ENCODE data around the gene C16orf82.
"Not testable (repeated sequence)": the region's sequence is repeated elsewhere in the genome, so short reads cannot be mapped to it uniquely, and the experiment has no call there.

The C16orf82 gene

DNA sequence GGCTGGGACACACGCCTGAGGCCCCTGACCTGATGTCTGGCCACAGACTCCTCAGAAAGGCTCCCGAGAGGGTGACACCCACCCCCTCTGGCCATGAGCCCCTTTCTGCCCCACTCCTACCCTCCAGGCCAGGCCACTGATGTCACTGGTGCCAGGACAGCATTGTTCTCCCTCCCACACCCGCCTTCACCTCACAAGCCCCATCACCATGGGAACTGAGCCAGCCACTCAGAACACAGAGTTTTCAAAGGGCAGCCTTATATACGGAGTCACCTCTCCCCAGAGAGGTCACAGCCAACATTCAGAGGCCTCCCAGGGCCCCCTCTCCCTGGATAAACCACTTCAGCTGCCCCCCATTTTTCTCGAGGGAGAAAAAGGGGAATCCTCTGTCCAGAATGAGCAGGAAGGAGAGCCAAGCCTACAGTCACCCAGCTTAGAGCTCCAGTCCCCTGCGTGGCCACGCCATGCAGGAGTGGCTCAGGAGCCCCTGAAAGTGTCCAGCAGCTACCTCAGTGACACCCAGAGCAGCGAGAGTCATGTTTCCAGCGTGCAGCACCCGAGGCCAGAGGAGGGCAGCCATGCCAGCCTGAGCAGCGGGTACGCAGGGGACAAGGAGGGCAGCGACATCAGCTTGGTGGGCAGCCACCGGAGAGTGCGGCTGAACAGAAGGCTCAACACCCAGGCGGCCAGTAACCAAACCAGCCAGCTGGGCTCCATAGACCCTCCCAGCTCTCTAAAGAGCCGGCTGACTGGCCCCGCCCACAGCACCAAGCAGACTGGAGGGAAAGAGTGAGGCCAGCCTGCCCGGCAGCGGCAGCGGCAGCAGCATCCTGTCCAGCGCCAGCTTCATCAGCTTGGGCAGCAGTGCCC, at the start of gene C16orf82:
C16orf82 (plus strand) TSS at position 260 of the 870 bp plus-strand sequence.
- DNase-seq: no peak

DNA sequence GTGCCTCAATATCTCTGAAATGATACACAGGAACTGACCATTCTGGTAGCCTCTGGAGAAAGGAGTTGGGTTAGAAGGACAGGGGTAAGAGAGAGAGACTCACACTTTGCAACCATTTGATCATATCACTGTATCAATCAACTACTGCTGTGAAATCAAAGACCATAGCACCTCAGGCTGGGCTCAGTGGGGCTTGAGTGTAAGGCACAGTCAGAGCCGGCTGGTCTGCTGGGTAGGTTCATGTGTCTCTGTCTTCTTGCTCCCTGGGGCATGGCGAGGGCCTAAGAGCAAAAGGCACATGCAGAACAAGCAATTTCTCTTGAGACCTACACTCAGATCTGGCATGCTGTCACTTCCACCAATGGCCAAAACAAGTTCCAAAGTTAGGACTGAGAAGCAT, 46.7 kb upstream of the C16orf82 start:
- DNase-seq: no peak

DNA sequence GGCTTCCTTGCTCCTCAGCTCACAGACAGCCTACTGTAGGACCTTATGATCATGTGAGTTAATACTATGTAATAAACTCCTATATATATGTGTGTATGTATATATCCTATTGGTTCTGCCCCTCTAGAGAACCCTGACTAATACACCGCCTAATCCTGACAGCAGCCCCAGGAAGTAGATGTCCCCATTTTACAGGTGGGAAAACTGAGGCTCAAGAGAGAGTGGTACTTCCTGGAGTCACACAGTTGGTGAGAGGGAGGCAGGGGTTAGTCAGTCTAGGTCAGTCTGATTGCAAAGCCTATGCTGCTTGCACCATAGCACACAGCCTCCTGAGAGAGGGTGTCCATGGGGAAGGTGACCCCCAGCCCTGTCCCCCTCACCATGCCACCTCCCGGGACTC, 42.7 kb upstream of the C16orf82 start:
- no peak for DNase-seq

DNA sequence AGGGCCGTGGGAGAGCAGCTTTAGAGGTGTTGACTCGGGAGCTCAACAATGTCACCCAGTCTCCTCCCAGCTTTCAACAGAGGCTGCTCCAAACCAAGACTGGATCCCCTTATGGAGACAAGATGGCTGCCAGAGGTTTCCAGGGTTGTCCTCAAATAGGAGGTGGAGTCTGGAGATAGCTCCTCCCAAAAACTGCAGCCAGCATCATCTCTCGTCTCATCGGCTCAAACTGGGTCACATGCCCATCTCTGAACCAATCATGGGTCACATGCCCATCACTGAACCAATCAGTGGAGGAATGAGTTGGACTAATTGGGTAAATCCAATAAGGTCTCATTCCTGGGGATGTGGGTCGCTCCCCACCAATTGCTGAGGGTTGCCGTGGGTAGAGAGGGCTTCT, 41.1 kb upstream of the C16orf82 start:
- DNase-seq: no peak

DNA sequence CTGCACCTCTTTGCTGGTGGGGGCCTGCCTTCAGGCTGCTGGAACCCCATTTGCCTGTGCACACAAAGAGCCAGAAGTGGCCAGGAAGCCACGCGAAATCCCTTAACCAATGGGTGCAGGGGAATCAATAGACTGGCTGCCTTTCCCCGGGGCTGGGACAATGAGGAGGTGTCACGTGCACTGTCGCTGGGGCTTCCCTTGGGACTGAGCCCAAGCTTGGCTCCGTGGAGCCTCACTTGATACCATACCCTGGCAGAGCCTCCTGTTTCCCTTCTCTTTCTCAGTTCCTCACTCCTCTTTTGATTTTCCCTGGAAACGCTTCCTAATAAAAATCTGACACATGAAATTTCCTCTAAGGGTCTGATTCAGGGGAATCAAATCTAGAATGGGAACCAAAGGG, 38.8 kb upstream of the C16orf82 start:
- DNase-seq: no peak

DNA sequence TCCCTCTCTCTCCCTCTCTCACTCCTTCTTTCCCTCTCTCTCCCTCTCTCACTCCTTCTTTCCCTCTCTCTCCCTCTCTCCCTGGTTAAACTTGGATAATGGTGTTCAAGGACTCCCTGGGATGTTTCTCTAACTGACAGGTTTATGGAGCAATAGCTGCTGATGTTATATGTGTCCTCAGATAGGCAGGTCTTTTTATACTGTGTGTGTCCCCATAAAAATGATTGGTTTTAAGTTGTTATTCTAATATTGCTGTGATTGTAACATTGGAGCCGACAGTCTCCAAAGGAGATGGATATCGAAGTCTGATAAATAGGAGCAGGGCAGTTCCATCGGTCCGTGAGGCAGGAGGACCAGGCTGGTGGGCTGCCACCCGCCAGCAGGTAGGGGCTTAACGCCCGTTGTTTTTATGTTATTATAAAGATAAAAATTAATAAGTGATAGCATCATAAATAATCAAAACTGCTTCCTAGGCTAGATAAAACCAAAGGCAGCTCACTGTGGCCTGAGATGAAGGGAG, 38.1 kb upstream of the C16orf82 start:
- DNase-seq: no peak

DNA sequence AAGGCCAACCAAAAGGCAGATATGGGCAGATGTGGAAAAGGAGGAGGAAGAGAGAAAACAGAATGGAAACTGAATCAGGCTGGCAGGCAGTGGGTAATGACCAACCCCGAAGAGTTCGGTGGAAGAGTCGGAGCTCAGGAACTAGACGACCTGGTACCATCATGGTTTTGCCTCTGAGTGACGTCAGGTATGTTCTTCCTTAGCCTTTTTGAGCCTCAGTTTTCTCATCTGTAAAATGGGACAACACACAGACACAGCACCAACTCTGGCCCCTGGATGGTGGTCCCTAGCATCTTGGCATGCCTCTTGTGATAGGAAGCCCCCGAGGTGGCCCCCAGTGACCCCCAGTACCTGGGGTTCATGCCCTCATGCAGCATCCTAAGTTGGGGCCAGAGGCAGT, 37.2 kb upstream of the C16orf82 start:
- DNase-seq: no peak

DNA sequence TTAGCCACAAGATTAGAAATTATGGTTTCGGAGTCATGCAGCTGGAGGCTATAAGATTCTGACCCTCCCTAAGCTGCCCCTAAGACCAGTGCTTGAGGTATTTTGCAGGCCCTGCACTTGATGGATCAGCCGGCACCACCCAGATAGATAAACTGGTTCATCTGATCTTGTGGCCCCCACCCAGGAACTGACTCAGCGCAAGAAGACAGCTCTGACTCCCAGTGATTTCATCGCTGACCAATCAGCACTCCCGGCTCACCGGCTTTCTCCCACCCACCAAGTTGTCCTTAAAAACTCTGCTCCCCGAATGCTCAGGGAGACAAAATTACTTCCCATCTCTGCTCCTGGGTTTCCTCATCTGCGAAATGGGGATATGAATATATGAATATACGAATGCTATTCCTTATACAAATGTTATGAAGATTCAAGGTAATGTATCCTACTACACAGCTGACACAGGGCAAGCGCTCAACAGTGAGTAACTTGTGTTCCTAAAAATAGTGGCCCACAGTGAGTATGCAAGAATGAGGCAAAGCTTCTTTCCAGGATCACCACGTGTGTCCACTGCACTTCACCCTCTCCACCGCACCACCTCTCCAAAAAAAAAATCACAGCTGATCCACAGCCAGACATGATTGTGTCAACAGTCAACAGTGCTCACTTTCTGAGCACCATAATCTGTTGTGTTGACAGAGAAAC, 33.3 kb upstream of the C16orf82 start:
- DNase-seq: no peak

DNA sequence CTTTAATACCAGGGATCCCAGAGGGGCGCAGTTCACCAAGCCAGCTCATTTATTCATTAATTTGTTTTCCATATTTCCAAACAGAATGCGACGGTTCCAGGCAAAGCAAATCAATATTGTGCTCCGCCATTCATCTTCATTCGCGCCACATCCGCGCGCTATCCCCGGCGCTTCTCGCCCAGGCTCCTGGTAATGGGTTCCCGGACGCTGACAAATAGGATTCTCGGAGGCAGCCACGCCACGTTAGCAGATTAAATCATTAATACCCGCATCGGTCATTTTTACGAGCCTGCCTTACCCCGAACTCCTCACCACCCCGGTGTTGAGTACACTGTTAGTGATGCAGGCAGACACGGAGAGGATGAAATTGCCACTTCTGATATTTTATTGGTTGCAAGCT, 26.0 kb upstream of the C16orf82 start:
- no peak for DNase-seq

DNA sequence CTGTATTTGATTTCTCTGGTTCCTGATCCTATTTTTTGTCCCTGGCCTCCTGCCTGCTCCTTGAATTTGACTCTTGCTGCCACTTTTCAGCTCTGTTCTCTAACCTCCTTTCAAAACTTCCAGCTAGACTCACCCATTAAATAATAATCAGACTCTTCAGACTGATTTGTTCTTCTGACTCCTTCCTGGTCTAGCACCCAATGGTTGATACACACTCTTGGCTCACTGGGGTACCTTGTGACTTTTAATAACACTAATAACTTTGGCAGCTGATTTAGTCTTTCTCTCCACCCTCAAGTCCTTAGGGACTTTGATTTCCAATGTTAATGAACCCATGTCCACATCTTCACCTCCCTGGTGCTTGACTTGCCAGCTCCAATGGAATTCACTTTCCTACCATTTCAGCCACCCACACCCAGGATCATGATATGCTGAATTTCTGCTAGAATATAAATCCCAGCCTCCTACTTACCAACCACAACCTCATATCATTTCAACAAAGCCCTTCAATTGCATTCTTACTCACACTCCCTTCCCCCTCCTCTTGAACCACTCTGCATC, 19.7 kb upstream of the C16orf82 start:
- DNase-seq: no peak

DNA sequence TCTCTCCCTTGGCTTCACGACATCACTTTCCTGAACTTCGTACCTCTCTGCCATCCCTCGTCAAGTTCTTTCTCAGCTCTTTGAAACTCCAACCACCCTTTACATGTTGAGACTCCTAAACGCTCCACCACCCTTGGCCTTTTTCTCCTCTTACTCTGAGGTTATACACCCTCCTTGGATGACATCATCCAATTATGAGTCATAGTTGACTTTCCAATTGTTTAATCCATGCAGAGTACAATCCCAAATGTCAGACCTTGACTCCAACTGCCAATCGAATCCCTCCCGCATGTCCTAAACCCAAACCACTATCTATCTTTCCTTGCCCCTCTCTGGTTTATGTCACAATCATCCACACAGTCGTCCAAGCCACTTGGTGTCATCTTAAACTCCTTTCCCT, 18.4 kb upstream of the C16orf82 start:
- no peak for DNase-seq

DNA sequence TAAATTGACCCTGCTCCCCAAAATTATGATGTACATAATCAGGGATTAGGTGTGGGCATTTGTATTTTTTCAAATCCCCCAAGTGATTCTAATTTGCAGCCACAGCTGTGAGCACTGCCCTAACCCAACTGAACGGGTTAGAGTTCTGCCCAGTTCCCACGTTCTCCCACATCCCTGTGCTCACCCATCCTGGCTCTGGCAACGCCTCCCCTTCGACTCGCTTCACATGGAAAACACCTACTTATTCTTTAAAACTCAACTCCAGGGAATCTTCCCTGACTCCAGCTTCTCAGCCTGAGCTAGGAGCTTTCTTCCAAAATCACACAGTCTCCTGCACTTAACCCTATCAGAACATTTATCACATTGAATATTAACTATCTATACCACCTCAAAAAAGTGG, 17.6 kb upstream of the C16orf82 start:
- no peak for DNase-seq

DNA sequence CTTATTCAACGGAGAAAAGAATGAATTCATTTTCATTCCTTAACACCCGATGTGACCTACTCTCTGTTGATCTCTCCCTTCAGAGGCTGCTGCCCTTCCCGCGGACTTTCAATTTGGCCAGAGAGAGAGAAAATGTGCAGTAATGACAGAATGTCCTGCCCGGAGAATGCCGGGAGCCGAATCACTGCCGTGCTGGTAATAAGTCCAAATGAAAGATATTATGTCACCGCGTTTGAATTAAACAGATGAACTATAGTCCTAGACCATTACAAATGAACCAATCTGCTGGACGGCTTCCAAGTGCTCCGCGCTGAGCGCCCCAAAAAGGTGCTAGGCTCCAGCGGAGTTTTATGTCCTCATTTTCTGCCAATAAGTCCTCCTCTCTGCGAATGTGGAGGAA, 14.7 kb upstream of the C16orf82 start:
- no peak for DNase-seq

DNA sequence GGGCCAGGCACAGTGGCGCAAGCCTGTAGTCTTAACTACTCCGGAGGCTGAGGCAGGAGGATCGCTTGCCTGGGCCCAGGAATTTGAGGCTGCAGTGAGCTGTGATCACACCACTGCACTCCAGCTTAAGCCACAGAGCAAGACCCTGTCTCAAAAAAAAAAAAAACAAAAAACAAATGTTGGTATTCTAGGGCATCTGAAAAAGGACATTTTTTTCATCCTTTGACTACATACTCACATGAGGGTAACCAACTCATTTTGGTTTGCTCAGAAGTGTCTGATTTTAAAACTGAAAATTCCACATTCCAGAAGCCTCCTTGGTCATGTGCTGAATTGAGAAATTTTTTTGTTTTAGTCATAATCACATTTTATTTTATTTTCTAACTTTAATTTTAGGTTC, 12.7 kb upstream of the C16orf82 start:
- no peak for DNase-seq

DNA sequence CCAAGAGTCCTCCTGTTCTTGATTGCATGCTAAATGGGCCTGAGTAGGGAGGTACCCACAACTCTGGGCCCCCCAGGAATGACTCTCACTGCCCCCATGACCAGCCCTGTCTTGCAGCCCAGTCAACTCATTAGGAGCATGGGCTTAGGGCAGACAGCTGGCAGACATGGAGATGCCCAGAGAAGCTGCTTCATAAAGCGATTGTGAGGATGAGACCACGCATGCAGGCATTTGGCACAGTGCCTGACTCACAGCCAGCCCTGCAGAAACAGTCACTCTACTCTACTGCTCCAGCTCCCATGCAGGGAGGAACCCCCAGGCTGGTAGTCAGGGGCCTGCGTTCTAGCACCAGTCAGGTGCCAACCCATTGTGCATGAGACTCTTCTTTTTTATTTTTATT, 8.4 kb upstream of the C16orf82 start:
- DNase-seq: no peak

DNA sequence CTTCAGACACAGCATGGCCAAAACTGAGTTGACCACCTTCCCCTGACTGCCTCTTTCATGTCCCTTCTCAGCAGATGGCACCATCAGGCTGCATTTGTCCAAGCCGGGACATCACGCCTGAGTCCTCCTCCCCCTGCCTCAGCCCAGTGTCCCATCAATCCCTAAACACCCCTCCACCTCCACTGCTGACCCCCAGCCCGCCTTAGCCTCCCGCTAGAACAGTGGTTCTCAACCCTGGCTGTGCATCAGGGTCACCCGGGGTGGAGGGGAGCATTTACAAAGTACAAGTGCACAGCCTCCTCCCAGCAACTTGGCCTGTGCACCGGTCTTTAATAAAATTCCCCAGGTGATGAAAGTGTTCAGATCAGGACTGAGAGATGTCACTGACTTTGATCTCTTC, 4.0 kb downstream of the C16orf82 start:
- no peak for DNase-seq

DNA sequence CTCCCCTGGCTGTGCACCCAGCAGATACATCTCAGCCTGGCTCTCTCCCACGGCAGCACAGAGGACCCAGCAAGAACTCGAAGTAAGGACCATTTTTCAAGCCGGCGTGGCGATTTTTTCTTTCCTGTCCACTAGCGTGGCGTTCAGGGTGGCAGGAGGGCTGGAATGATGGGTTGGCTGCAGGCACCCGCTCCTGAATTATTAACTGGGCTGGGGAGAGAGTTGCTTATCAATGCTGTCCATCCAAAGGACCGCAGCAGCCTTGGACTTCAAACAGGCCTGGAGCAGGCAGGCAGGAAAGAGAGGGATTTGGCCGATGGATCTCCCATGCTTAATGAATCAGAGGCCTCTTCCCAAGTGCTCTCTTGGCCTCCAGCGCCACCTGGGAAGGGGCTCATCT, 7.0 kb downstream of the C16orf82 start:
- DNase-seq: no peak

DNA sequence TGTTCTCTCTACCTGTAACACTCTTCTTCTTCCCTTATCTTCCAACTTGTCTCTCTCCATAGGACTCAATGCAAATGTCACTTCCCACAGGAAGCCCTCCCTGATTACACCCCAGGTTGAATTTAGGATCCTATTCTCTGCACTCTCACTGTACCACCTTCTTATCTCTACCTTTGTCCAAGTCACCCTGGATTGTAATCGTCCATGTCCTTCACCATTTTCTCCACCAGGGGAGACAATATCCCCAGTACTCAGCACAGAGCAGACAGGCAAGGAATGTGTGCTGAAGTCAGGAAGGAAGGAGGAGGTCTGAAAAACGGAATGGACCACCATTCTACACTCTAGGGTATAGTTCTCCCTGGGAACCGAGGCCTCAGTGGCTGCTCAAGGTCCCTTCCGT, 14.2 kb downstream of the C16orf82 start:
- no peak for DNase-seq

DNA sequence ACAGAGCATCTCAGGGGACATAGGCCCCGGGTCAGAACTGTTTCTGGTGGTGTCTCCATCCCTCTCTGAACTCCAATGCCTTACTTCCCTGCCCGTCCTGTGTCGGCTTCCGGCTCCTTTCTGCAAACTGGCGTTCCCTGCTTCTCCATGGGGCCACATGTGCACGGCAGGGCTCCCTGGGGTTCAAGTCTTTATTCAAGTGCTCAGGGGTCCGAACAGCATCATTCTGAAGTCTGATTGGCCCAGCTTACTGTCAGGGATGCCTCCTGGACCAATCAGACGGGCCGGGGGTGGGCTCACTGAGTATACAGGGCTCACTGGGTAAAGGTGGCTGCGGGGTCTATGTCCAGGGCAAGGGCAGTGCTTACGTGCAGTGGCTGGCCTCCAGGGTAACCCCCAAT, 17.1 kb downstream of the C16orf82 start:
- no peak for DNase-seq

DNA sequence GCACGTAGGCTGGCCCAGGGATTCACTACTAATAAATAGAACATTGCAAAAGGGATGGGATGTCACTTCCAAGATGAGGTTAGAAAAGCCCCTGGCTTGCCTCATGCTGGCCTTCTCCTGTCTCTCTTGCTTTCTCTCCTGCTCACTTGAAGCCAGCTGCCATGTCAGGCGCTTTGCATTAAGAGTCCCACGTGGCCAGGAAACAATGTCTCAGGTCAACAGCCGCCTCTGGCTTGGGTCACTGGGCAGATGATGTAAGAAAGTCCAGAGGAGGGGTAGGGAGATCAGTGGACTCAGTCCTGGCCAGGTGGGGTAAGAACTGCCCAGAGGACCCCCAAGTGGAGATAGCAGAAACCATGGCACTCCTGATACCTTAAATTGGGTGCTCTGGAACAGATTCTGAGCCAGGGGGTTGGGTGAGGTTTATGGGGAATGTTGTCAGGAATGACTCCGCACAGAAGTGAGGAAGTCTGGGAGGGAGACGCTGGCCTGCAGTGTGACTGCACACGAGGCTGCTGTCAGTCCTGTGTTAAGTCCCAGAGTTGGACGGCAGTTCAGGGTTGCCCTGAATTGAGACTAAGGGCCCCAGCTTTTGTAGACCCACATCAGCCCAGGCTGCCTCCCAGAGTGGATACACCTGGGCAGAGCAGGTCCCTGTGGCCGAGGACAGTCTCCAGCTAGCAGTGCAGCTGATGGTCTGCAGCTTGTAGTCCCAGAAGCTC, 17.7 kb downstream of the C16orf82 start:
- DNase-seq: no peak

DNA sequence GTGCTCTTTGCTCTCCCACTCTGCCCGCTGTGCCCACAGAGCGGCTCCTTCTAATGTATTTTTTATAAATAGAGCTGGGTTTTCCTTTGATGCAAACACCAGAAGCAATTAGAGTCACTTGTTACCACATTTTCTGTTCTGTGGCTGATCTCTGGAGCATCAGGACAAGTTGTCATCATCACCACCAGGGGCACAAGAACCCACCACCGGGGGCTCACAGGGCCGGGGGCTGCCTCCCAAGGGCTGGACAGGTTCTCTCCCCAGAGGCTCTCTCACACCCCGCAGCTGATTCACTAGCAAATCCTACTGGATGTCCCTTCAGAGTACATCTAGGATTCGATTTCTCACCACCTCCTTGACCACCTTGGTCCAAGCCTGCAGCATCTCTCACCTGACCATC, 18.5 kb downstream of the C16orf82 start:
- no peak for DNase-seq

DNA sequence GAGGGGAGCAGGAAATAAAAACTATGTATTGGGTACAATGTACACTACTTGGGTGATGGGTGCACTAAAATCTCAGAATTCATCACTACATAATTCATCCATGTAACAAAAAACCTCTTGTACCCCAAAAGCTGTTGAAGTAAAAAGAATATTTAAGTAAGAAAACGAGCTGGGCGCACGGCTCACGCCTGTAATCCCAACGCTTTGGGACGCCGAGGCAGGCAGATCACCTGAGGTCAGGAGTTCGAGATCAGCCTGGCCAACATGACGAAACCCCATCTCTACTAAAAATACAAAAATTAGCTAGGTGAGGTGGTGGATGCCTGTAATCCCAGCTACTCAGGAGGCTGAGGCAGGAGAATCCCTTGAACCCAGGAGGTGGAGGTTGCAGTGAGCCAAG, 19.3 kb downstream of the C16orf82 start:
- DNase-seq: not testable (repeated sequence)

DNA sequence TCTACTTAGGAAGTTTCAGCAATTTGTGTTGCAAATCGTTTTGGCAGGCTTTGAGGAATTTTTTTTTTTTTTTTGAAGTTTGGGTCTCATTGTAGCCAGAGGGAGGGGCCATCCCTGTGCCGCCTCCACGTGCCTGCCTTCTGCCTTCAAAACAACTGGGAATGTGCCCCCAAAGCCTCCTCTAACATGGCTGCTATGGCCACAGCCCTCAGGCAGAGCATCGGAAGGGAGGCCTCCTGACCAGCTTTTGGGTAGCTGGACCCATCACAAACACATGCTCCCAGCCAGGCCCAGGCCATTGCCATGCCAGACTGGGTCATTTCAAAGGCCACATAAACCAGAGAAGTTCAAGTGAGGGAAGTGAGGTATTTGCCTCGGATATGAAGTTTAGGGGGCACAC, 21.5 kb downstream of the C16orf82 start:
- DNase-seq: no peak

Data from EL (cell line).